Urothelium cell line (cell line): ENCODE measurements around the gene PRSS27.
A peak's percentile ranks its signal among the peaks of the same experiment; 100 is the strongest.
"Not testable (repeated sequence)": the region's sequence is repeated elsewhere in the genome, so short reads cannot be mapped to it uniquely, and the experiment has no call there.

Experiments used
- DNase-seq: peaks from one replicate; pipeline ENCODE4 v3.0.0; 2011; ENCODE audit warnings: low spot score, mixed read lengths
- FAIRE-seq: peaks from 2 replicates; lab custom pipeline; 2011; peaks lifted over from hg19 to GRCh38; lab: Jason Lieb, UNC

PRSS27 gene

GRCh38 chr16:2734844-2735515, 15.0 kb upstream of the PRSS27 start:
- no peak for FAIRE-seq
- DNase-seq = no peak

DNA sequence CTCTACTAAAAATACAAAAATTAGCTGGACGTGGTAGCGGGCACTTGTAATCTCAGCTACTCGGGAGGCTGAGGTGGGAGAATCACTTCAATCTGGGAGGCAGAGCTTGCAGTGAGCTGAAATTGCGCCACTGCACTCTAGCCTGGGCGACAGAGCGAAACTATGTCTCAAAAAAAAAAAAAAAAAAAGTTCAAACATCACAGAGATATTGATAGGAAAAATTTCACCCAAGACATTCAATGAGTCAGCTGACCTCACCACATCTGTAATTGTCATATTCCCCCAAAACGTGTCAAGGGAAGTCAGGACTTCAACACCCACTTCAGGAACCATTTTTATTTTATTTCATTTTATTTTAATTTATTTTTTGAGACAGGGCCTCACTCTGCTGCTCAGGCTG, 8.0 kb upstream of the PRSS27 start:
- FAIRE-seq (no peak), DNase-seq (no peak)

DNA sequence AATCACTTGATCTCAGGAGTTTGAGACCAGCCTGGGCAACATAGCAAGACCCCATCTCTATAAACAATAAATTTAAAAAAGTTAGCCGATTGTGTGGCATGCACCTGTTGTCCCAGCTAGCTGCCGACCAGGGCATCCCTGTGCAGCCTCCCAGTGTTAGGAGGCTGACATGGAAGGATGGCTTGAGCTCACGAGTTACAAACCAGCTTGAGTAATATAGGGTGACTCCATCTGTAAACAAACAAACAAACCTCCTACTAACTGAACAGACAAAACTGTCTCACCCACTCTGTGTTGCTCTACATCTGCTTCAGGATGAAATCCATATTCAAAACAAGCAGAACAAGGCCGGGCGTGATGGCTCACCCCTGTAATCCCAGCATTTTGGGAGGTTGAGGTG, 6.9 kb upstream of the PRSS27 start:
- DNase-seq (no peak), FAIRE-seq (no peak)

DNA sequence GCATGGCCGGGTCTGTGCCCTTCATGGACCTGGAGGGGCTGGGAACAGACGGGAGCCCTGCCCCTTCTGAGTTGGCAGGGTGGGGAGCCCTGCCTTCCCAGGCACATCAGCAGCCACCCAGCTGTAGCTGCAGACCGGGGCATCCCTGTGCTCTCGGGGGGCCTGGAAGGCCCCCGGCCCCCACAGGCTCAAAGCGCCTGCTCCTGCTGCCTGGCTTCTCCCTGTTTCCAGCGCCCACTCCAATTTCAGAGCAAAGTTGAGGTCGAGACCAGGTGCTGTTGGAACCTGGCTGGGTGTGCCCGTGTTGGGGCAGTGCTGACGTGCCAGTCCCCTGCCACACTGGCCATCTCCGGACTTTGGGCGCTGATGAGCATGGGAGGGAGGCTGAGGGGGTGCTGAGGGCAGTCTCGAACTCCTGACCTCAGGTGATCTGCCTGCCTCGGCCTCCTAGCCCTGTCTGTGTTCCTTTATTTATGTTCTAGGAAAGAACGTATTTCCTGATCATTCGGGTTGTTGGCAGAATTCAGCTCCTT, 4.9 kb upstream of the PRSS27 start:
- DNase-seq (no peak), FAIRE-seq (no peak)

- FAIRE-seq = no peak
- no peak for DNase-seq
Observed at GRCh38 chr16:2724088-2724676, 4.2 kb upstream of the PRSS27 start.

DNA sequence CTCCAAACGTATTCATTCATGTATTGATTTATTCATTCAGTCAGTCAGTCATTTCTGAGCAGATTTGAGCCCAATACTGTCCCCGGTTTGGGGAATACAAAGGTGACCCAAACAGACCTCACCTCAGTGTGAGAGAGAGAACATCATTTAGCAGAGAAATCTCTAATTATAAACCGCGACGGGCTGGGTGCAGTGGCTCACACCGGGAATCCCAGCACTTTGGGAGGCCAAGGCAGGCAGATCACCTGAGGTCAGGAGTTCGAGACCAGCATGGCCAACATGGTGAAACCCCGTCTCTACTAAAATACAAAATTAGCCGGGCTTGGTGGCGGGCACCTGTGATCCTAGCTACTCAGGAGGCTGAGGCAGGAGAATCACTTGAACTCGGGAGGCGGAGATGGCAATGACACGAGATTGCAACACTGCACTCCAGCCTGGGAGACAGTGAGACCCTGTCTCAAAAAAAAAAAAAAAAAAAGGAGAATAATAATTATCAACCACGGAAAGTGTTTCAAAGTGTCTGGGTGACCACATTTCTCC, 1.7 kb upstream of the PRSS27 start:
- not testable (repeated sequence) for FAIRE-seq, DNase-seq

GRCh38 chr16:2720719-2721633, 952 bp upstream of the PRSS27 start:
- FAIRE-seq (peak; percentile 81), DNase-seq (peak; percentile 94)

DNA sequence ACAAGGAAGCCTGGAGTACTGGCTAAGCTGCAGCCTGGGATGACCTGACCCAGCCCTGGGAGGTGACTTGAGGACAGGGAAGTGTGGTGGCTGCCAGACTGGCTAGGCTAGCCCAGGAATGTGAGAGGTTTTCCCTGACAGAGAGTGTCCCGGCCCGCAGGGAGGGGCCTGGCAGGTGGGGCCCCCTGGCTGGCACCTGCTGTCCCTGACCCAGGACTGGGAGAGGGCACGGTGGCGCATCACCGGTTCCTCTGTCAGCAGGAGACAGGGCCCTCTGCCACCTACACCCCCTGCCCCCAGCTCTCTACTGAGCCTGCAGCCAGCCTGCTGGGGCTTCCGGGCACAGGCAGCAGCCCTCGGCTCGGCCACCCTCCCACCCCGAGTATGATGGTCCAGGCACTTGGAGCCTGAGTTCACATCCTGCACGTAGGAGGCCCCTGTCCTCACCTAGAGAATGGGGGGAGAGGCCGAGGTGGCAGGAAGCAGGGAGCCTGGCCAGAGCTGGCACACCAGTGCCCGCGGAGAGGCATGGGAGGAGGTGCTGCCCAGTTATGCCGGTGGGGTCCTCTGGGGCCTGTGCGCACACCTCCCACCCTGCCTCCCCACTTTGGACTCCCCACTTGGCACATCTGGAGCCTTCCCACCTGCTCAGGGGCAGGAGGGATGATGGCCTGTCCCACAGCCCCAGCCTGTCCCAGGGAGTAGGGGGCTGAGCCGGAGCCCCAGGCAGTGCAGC, 528 bp downstream of the PRSS27 start:
- FAIRE-seq (no peak), DNase-seq (no peak)

DNA sequence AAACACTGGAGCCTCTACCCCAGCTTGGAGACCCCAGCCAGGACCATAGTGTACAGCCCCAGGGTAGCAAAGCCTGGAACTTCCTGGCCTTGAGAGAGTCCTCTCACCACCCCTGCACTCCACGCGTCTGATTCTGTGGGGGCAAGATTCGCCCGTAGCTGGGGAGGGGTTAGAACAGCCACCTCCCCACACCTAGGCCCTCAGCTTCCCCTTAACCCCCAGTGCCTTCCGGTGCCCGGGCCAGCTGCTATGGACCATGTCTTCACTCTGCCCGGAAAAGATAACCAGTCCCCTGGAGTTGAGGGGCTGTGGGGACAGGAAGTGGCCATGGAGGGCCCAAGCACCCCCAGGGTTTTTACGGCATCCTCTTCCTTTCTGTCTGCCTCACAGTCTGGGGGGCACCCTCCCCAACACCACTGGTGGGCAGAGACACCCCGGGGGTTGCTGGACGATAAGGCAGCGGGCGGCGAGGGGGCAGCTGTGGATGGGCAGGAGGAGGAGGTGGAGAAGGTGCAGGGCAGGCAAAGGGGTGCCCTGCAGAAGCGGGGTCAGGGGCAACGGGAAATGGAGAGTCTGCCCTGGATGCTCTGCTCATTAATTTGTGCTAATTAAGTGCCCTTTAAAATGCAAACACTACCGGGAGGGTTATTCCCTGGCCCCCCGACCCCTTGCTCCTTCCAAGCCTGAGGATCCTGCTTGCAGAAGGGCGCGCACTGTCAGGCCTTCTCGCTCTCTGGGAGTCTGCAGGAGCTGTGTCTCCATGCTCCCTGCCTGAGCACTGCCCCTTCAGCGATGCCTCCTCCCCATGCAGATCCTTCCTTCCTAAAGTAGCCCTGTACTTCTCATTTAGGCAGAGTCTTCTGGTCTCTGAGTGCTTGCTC, 2.4 kb downstream of the PRSS27 start:
- no peak for FAIRE-seq
- no peak for DNase-seq

DNA sequence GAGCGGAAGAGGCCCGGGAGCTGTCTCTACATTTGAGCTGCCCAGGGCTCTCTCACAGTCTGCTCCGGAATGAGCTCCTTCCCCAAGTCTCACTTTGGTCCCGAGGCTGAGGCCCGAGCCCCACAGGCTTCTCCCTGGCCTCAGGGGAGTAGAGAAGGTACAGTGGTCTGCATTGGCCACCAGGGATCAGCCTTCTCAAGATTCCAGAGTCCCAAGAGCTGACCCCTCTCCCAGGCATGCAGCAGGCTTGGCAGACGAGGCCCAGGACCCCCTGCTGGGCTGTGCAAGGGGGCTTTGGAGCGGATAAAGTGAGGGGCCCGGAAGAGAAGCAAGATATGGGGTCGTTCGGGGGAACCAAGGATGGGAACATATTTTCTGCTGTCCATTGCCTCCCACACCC, 3.1 kb downstream of the PRSS27 start:
- FAIRE-seq (no peak), DNase-seq (no peak)

GRCh38 chr16:2715966-2716885, 3.8 kb downstream of the PRSS27 start:
- no peak for FAIRE-seq
- no peak for DNase-seq

GRCh38 chr16:2715519-2715918, 4.5 kb downstream of the PRSS27 start:
- peak; percentile 71 for FAIRE-seq
- peak; percentile 83 for DNase-seq

DNA sequence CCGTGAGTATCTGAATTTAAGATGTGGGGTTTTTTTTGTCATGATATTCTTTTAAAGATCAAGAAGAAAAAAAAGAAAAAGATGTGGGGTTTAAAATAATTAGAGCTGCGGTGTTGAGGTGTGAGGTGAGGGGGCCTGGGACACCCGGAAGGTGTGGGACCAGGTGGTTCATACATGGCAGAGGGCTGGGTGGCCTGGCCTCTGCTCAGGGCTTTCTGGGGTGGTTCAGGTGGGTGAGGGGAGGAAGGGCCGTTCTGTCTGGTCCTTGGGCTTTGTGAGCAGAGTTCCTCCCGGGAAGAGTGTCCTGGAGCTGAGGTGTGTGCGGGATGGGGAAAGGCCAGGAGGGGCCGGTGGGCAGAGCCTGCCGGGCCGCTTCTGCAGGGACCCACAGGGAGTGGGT, 5.0 kb downstream of the PRSS27 start:
- no peak for FAIRE-seq
- DNase-seq = no peak

DNA sequence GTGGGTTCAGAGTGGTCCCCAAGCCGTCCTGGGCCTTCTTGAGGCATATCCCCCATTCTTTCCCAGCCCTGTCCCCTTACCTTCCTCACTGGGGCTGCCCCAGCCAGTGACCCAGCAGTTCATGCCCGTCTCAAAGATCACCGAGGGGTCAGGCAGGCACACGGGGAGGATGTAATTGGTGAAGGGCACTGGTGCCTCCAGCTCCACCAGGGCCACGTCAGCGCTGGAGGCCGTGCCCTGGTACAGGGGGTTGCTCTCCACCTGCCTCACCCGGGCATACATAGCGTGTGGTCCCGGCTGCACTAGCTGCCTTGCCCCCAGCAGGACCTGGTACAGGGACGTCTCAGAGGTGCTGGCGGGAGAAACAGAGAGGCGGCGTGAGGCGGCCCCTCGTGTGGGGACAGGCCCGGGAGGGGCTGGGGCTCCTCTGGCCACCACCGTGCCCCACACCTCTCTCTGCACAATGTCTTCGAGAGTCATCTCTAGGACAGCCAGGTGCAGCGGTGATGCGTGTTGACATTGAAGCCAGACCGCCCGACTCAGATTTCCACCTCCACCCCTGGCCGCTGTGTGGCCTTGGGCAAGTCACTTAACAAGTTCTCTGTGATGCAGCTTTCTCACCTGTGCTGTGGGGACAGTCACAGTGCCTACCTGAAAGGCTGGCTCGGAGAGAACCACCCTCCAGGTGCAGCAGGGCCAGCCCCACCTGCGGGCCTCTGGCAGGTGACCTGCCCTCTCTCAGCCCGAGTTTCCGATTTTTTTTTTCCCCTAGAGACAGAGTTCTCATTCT, 5.8 kb downstream of the PRSS27 start:
- FAIRE-seq (no peak), DNase-seq (no peak)

DNA sequence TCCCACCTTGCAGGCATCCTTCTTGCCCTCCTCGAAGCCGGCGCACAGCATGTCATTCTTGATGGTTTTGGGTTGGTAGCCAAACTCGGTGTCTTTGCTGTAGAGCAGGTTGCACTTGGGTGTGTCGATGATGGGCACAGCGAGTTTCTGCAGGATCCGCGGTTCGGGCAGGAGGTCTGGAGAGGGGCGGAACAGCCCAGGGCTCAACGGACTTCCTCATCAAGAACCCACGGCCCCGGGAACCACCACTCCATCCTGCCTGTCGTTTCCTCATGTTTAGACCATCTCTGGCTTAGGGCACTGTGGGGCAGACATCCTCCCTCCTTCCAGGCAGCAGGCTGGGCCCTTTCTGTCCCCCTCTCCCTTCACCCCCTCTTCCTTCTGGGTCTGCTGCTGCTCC, 6.5 kb downstream of the PRSS27 start:
- FAIRE-seq (no peak), DNase-seq (no peak)

DNA sequence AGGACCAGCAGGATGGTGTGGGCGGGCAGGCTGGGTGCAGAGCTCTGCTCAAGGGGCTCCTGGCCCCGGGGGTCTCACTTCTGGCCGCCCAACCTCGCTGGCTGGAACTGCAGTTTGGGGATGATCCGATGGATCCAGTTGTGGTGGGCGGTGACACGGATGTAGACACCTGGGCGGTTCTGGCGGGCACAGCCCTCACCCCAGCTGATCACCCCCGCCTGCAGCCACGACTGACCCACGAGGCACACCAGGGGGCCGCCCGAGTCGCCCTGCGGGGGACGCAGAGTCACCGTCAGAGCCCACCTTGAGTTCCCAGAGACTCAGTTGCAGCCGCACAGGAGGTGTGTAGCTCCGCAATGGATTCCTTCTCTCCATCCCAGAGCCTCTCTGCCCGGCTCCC, 7.5 kb downstream of the PRSS27 start:
- DNase-seq (no peak), FAIRE-seq (no peak)

- no peak for FAIRE-seq
Observed at GRCh38 chr16:2712063-2712441, 8.0 kb downstream of the PRSS27 start.

More at GRCh38 chr16:2712063-2712441, 8.0 kb downstream of the PRSS27 start:
- DNase-seq = no peak
